Muscle layer of colon (tissue), 2 donors: ENCODE results near the gene KDM6B.

Source experiments
- H3K27ac ChIP-seq: one replicate; pipeline ENCODE4 v1.7.0; 2013; ENCODE audit warnings: low read depth, mild to moderate bottlenecking, low read length, moderate library complexity
- H3K27me3 ChIP-seq, 2 donors: one replicate each; pipeline ENCODE4 v1.7.0; 2013; ENCODE audit warnings: low read length in 2 of 2, mild to moderate bottlenecking in 2 of 2; ENCODE audit not compliant: insufficient read depth in 2 of 2, control insufficient read depth in 1 of 2
- H3K36me3 ChIP-seq: one replicate; pipeline ENCODE4 v1.7.0; 2013; ENCODE audit warnings: mild to moderate bottlenecking, low read length; ENCODE audit not compliant: insufficient read depth
- H3K4me1 ChIP-seq: one replicate; pipeline ENCODE4 v1.7.0; 2013; ENCODE audit warnings: mild to moderate bottlenecking, low read length; ENCODE audit not compliant: insufficient read depth
- H3K4me3 ChIP-seq, 2 donors: one replicate each; pipeline ENCODE4 v1.7.0; 2013; ENCODE audit warnings: low read length in 2 of 2, low read depth in 1 of 2, mild to moderate bottlenecking in 1 of 2, moderate library complexity in 1 of 2
- H3K9ac ChIP-seq: one replicate; pipeline ENCODE4 v1.7.0; 2013; ENCODE audit warnings: low read length
- H3K9me3 ChIP-seq: one replicate; pipeline ENCODE4 v1.7.0; 2013; ENCODE audit warnings: mild to moderate bottlenecking, low read length
- donor health status: abdominal sarcoma.
- donor health status: Adenocarcinoma of cecum.

Gene KDM6B

GRCh38 chr17:7849130-7849750, 15.2 kb downstream of the KDM6B start:
- Histone ChIP-seq H3K27ac (no peak overlapping the region), H3K27me3 (no peaks in the 10 kb centered on the region), H3K9ac (no peak overlapping the region), H3K4me1 (peaks cover 19% of the 10 kb centered on the region), H3K9me3 (no peaks in the 10 kb centered on the region), H3K36me3 (peaks cover 50% of the 10 kb centered on the region), H3K4me3 (no peak overlapping the region)

GRCh38 chr17:7849751-7850504, 15.9 kb downstream of the KDM6B start:
- H3K27ac ChIP-seq: no peak overlapping the region
- peaks cover 50% of the 10 kb centered on the region for H3K36me3 ChIP-seq
- H3K4me3 ChIP-seq: no peak overlapping the region
- no peaks in the 10 kb centered on the region for H3K27me3 ChIP-seq
- no peaks in the 10 kb centered on the region for H3K9me3 ChIP-seq
- no peak overlapping the region for H3K9ac ChIP-seq
- peaks cover 17% of the 10 kb centered on the region for H3K4me1 ChIP-seq

GRCh38 chr17:7850701-7851437, 16.9 kb downstream of the KDM6B start:
- Histone ChIP-seq H3K27ac (no peak overlapping the region), H3K9ac (no peak overlapping the region), H3K4me1 (peaks cover 18% of the 10 kb centered on the region), H3K27me3 (no peaks in the 10 kb centered on the region), H3K4me3 (no peak overlapping the region), H3K9me3 (no peaks in the 10 kb centered on the region), H3K36me3 (peaks cover 50% of the 10 kb centered on the region)

- peaks cover 26% of the 10 kb centered on the region for H3K4me1 ChIP-seq
- H3K4me3 ChIP-seq: no peak overlapping the region
- no peak overlapping the region for H3K9ac ChIP-seq
- peak overlapping the region; percentile 17 for H3K27ac ChIP-seq
- H3K27me3 ChIP-seq: no peaks in the 10 kb centered on the region
- H3K9me3 ChIP-seq: no peaks in the 10 kb centered on the region
- H3K36me3 ChIP-seq: peaks cover 45% of the 10 kb centered on the region
Observed at GRCh38 chr17:7851438-7852261, 17.6 kb downstream of the KDM6B start.

- Histone ChIP-seq H3K27ac (peak overlapping the region; percentile 17), H3K4me3 (no peak overlapping the region), H3K9me3 (no peaks in the 10 kb centered on the region), H3K9ac (no peak overlapping the region), H3K36me3 (peaks cover 40% of the 10 kb centered on the region), H3K27me3 (no peaks in the 10 kb centered on the region), H3K4me1 (peaks cover 27% of the 10 kb centered on the region)
Observed at GRCh38 chr17:7852262-7852670, 18.2 kb downstream of the KDM6B start.

- Histone ChIP-seq H3K36me3 (peaks cover 39% of the 10 kb centered on the region), H3K4me3 (no peak overlapping the region), H3K27me3 (no peaks in the 10 kb centered on the region), H3K9ac (no peak overlapping the region), H3K27ac (no peak overlapping the region), H3K4me1 (peaks cover 27% of the 10 kb centered on the region), H3K9me3 (no peaks in the 10 kb centered on the region)
Observed at GRCh38 chr17:7852919-7853690, 19.1 kb downstream of the KDM6B start.

- Histone ChIP-seq H3K4me1 (peaks cover 32% of the 10 kb centered on the region), H3K4me3 (no peak overlapping the region), H3K9ac (no peak overlapping the region), H3K36me3 (peaks cover 39% of the 10 kb centered on the region), H3K9me3 (no peaks in the 10 kb centered on the region), H3K27ac (no peak overlapping the region), H3K27me3 (no peaks in the 10 kb centered on the region)
Observed at GRCh38 chr17:7853691-7854038, 19.6 kb downstream of the KDM6B start.

GRCh38 chr17:7854078-7854777, 20.2 kb downstream of the KDM6B start:
- Histone ChIP-seq H3K27me3 (no peaks in the 10 kb centered on the region), H3K4me3 (no peak overlapping the region), H3K9me3 (no peaks in the 10 kb centered on the region), H3K9ac (no peak overlapping the region), H3K4me1 (peaks cover 38% of the 10 kb centered on the region), H3K27ac (no peak overlapping the region), H3K36me3 (peaks cover 36% of the 10 kb centered on the region)

GRCh38 chr17:7854851-7855659, 21.0 kb downstream of the KDM6B start, which contains the start of gene TMEM88:
Gene TMEM88 (plus strand): TSS chr17:7855066. CDS start chr17:7855075, 9 bp downstream.
- Histone ChIP-seq H3K9ac (no peak within 1 kb of the TSS), H3K4me3 (peak within 1 kb of the TSS in 1 of 2 donors; percentile 80), H3K36me3 (peaks cover 28% of the 10 kb centered on the region), H3K27ac (peak within 1 kb of the TSS; percentile 89), H3K4me1 (peaks cover 39% of the 10 kb centered on the region), H3K9me3 (no peaks in the 10 kb centered on the region), H3K27me3 (no peaks in the 10 kb centered on the region)
